Bone marrow (tissue), 2 donors: ENCODE measurements around the gene CHST2.

Experiments used
- DNase-seq, 2 donors: peaks; one replicate each; lab custom pipeline; 2025; lab: John Stamatoyannopoulos, UW

CHST2 gene

GRCh38 chr3:143134471-143134870, 14.9 kb downstream of the CHST2 start:
- no peak for DNase-seq

DNA sequence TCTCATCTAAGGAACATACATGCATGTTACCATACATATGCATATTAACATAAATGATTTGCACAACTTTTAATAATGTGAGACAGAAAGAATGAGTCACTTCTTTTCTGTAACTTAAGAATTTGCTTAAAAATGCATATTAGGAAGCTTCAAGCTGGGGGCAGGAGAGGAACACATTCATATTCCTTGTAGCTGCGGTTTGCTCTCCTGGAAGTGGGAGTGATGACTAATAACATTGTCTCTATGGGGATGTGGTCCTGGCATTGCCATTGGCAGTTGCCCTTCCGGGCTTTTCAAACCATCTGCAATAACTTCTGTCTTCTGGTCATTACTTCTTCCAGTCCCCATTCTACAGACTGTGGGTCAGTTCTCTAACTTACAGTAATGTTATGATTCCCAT, 15.6 kb downstream of the CHST2 start:
- peak in 1 of 2 donors; percentile 26 for DNase-seq

- no peak for DNase-seq
Measured at GRCh38 chr3:143137435-143138036, 18.0 kb downstream of the CHST2 start.

DNA sequence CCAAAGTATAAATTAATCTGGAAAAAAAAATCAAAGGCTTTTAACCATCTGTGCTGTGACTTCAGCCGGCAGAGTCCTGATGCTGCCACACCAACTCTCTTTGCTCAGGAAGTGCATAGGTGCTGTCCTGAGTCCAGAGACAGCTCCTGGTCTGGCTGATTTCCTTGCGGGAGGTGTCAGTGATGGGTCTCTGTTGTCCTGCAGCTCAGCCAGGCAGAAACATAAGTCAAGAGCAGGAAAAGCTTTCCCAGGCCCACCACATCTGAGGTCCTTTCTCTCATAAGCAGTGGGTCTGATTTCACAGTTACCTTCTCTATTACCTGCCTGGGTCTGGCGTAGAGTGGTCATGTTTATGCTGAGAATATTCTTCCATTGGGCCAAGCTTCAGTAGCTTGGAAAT, 19.4 kb downstream of the CHST2 start:
- DNase-seq: no peak

GRCh38 chr3:143139762-143140161, 20.2 kb downstream of the CHST2 start:
- DNase-seq: no peak

GRCh38 chr3:143140550-143140949, 21.0 kb downstream of the CHST2 start:
- DNase-seq: no peak

DNA sequence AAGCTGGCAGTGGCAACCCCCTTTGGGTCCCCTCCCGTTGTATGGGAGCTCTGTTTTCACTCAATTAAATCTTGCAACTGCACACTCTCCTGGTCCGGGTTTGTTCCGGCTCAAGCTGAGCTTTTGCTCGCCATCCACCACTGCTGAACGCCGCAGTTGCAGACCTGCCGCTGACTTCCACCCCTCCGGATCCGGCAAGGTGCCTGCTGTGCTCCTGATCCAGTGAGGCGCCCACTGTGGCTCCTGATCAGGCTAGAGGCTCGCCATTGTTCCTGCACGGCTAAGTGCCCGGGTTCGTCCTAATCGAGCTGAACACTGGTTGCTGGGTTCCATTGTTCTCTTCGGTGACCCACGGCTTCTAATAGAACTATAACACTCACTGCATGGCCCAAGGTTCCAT, 22.8 kb downstream of the CHST2 start:
- no peak for DNase-seq

DNA sequence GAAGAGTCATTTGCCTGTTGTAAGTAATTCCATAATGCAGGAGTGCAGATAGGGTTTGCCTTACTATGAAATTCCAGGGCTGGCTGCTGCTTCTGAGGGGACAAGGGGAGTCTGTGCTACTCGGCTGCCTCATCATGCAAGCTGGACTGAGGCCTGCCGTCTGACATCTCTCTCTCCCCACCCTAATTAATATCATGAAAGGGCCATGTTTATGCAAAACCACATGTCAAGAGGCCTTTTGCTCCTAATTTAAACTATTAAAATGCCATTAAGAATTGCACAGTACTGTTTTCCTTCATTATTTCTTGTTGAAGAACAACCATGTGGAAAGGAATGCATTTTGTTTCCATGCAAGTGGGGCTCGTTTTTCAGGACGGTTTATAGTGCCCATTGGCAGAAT, 26.3 kb downstream of the CHST2 start:
- no peak for DNase-seq

DNA sequence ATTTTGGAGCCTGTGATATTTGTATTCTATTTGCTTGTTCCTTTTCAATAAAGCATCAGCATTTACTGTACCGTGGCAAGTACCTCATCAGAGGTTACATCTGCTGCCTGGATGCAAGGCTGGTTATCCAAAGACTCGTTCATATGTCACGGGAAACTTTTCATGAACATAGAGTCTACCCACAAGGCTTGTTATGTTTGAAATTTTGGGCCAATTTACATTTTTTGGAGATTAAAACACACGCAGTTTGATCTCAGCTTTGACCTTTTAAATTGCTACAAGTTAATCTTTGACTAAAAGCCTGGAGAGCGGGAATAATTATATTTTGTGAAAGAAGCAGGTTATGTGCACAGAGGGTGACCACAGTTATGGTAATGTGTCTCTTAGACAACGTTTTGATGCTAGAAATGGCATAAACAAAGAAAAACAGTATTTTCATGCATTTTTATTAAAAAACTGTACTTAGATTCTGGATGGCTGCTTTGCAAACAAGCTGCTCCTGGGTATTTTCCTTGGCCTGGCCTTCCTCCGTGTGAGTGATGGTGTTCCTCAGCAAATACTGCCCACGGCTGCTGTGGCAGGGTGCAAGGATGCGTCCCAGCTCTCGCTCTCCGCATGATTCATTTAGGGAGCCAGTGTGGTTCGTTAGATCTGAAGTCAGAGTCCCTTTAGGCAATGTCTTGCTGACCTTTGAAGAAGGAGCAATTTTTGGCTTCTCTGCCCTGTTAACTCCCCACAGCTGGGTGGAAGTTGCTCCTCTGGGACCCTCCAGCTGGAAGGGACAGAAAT, 27.1 kb downstream of the CHST2 start:
- no peak for DNase-seq

DNA sequence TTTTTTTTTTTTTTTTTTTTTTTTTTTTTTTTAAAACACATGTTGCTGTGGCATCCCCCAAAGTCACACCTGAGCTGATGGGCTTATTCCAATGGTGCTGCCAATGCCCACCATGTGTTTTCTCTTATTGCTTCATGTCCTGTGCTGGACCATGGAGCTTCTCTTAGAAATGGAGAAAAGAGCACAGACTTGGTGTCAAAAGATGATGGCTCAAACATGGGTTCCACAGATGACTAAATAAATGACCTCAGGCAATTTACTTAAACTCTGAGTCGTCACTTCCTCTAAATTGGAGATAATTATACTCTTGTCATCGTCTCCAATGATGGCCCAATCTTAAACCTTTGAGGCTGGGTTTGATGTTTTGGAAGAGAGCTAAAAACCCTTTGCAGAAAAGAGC, 28.1 kb downstream of the CHST2 start:
- no peak for DNase-seq

DNA sequence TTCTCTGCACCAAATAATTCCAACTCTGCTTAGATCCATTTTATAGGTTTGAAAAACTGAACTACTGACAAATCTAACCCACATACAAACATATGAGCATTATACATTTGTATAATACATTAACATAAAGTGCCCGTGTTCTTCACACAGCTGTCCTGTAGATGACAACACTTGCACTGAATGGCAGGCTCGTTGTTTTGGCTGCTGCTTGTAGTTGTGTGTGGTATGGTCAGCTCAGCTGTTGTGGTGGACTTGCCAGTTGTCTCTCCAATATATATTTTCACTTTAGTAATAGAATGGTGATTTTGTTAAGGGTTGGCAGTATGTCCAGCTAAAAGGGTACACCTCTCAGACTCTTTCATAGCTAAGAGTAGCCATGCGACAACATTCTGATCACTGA, 30.5 kb downstream of the CHST2 start:
- no peak for DNase-seq

- DNase-seq: no peak
Measured at GRCh38 chr3:143151004-143151731, 31.6 kb downstream of the CHST2 start.

DNA sequence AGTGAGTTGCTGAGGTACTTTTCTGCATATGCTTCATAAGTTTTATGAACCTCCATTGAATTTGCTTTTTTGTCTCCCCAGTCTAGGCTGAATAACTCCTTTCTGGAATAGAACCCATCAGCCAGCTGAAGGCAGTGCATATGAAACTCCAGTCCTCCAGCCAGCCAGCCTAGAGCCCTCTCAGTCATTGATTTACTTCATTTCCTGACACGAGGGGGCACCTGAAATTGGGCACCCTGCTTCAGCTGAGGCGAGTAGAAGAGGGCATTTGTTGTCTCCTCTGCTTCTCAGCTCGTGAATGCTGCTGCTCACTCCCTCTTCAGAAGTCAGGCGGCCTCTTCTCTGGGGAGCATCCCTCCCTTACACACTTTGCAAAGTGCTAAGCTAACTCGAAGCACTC, 32.5 kb downstream of the CHST2 start:
- no peak for DNase-seq

- DNase-seq: no peak
Measured at GRCh38 chr3:143155756-143156155, 36.2 kb downstream of the CHST2 start.

DNA sequence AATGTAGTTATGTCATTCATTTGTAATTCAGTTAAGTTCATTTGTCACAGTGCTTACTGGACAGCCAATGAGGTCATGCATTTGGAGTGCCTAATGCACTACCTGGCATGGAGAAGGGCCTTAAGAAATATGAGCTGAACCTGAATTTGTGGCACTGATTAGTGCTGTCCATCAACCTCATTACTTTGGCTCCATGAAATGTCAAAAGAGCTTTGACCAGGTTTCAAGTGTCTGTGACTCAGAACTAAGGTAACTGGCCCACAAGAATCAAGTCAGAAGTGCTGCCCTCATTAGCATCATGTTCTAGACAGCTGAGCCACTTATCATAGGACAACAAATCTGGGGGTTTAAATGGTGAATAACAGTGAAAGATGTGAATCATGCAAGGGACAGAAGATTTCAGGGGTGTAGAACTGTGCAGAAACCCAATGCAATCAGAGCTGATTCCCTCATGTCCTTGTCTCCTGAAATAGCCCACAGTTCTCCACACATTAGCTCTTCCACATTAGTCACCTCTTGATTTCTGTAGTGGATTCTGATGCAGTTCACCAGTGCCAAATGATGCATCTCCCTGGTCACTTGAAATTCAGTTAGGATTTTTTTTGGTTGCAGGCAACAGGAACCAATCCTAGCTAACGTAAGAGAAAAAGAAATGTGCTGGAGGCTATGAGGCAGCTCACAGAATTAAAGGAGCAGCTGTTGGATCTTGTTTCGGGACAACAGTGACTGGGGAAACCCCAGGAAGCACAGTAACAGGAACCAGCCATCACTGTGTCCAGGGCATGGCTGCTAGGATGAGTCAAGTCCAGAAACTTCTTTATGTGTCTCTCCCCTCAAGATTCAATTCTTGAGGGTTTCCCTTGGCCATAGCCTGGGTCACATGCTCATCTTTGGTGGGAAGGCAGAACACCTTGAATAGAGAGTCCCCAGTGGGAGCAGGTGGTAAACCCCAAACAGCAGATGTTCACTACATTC, 38.7 kb downstream of the CHST2 start:
- no peak for DNase-seq

DNA sequence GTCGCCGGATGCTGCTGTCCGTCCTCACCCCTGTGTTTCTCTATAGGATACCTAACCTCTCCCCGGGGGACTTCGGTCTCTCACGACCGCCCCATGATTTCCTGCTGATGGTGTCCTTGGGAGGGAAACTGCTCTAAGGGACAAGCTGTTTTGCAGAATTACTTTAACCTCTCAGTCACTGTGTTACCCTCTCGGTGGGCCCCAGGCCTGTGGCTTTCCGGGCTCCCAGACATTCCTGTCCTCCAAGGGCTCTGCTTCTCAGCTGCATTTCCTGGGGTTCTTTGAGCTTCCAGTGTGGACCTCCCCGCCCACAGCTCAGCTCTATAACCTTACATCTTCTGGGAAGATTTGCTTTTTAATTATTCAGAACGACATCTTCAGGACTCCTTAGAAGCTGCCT, 40.9 kb downstream of the CHST2 start:
- no peak for DNase-seq

DNA sequence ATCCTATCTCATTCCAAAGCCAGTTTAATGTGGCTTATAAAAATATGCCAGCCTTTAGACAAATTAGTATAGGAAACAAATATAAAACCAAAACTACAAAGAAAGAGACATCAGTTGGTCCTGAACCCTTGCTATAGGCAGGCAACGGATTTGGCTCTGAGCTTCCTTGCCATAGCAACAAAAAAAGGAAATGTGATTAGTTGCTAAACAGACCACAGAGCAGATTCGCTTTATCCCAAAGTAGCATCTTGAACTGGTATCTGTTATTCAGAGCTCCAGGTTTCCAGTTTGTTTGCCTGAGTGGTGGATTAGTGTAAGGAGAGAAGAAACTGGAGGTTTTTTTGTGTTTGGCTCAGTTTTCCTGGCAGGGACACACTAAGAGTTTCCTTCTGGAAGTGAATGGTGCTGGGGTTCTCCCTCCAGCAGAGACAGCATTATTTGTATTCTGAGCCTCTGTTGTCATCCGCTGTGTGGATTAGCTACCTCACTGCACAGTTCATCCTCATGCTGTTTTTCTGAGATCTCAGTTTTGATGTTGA, 44.1 kb downstream of the CHST2 start:
- no peak for DNase-seq

DNA sequence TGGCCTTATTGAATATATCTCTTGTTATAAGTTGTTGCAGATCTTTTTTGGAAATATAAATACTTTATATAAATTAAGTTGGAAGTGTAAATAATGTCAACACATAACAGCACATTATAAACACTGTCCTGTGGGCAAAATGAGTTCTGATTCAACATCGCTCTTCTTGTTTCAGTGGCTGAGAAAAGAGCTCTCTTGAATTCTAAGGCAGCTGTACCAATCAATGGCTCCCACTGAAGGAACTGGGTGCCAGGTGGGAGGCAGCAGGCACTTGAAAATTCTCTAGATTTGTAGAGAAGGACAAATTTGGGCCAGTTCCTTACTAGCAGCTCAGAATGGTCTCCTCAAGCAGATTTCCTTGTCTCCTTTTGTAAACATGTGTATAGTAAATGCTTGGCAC, 45.6 kb downstream of the CHST2 start:
- DNase-seq: no peak

DNA sequence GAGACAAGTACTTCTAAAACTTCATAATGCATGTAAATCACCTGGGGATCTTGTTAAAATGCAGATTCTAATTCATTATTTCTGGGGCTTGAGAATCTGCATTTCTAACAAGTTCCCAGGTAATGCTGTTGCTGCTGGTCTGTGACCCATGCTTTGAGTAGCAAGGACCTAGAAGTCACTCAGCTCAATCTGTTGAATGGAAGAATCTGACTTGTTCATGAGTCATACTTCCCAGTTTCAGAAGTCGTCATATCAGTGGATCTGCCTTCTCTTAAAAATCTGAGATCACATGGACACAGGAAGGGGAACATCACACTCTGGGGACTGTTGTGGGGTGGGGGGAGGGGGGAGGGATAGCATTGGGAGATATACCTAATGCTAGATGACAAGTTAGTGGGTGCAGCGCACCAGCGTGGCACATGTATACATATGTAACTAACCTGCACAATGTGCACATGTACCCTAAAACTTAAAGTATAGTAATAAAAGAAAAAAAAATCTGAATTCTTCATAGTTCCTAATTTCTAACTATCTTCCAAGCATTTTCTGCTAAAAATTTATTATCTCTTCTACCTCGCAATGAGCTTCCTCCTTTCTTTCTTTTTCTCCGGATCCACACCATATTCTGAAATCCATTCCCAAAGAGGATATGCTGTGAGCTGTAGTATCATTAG, 46.2 kb downstream of the CHST2 start:
- DNase-seq: peak in 1 of 2 donors; percentile 56

DNA sequence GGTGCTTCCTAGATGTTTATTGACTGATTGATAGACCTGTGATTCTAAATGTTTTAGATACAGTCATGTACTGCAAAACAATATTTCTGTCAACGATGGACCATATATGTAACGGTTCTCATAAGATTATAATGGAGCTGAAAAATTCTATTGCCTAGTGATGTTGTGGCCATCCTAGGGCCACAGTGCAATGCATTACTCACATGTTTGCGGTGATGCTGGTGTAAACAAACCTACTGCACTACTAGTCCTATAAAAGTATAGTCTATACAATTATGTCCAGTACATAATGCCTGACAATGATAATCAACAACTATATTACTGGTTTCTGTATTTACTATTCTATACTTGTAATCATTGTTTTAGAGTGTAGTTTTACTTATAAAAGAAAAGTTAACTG, 46.8 kb downstream of the CHST2 start:
- DNase-seq: no peak
